GM12874 (cell line): ENCODE measurements around the gene WAC.

Source experiments
- CTCF ChIP-seq: IDR thresholded peaks from 2 replicates; pipeline ENCODE4 v1.5.1; 2011; ENCODE audit warnings: low read depth, mild to moderate bottlenecking, control low read depth, low read length, moderate library complexity; ENCODE audit not compliant: insufficient read depth

The WAC gene

GRCh38 chr10:28587270-28587969, 54.5 kb downstream of the WAC start:
- no peak for TF ChIP-seq CTCF

DNA sequence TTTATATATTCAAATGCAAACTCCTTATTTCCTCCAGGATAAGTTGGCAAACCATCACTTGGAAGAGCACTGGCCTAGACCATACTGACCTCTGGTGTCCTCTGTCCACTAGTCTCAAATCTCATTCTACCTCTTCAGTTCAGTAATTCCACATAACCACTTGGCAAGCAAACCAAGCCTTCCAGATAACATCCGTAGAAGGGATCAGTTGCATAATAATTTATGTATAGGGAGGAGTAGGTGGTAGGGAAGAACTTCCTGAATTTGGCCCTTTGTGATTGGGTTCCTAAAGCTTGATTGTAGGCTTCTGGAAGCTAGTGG, 55.0 kb downstream of the WAC start:
- no peak for TF ChIP-seq CTCF

DNA sequence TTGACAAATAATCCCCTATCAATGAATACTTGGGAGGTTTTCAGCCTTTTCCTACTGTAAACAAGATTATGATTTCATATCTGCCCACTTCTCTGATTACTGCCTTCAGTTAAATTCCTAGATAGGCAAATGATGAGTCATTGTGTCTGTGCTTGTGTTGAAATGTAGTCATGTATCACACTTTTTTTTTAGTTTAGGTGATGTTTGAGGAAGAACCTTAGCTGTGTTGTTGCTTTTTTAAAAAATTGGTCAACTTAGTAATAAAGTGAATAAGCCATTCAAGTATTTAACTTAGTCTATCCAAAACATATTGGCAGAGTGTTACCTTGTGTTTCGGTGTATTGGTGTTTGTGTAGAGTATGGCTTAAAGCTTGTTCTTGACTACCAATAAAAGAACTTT, 60.0 kb downstream of the WAC start:
- no peak for TF ChIP-seq CTCF

GRCh38 chr10:28593811-28594210, 60.9 kb downstream of the WAC start:
- no peak for TF ChIP-seq CTCF

- no peak for TF ChIP-seq CTCF
Observed at GRCh38 chr10:28594406-28594805, 61.5 kb downstream of the WAC start.

DNA sequence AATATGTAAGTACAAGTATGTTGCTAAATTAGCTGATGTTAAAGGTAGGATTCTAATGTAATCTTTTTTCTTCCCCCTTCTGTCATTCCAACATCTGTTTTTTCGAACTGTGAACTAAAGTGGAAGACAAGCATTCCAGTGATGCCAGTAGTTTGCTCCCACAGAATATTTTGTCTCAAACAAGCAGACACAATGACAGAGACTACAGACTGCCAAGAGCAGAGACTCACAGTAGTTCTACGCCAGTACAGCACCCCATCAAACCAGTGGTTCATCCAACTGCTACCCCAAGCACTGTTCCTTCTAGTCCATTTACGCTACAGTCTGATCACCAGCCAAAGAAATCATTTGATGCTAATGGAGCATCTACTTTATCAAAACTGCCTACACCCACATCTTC, 62.7 kb downstream of the WAC start:
- TF ChIP-seq CTCF: no peak

DNA sequence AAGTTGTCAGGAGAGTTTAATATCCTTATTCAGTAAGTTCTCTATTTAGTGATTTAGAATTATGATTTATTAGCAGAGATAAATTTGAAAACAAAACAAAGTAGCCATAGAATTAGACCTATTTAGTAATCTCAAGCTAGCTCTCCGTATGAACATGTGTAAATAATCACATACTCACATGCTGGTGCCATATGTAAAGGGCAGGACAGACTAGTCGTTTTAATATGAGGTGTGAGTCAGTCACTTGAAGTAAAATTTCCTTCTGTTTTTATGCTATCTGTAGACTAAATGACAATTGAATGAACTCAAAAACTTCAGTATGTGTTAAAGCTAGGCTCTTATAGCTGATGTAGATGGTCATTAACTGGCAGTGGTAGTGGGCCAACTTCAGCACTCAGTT, 67.1 kb downstream of the WAC start:
- TF ChIP-seq CTCF: no peak
